ENCODE measurements around the gene C3orf70.
"Not testable (repeated sequence)": the region's sequence is repeated elsewhere in the genome, so short reads cannot be mapped to it uniquely, and the experiment has no call there.

Gene C3orf70

DNA sequence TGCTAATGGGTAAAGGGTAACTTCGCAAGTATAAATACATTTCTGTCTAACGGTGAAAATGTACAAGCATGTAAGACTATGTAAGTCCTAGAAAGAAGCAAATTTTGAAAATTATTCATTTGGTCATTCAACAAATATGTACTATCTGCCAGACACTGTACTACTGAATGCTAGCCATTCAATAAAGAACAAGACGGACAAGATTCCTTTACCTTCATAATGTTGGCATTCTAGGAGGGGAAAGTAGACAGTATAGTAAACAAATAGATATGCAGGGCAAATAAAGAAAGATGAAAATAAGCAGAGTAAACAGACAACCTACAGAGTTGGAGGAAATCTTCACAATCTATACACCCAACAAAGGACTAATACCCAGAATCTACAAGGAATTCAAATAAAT lies 32.7 kb downstream of the C3orf70 start:
- H3K27ac ChIP-seq (ENCODE audit: low read depth, low read length), result no peak overlapping the region
- no peaks in the 10 kb centered on the region for H3K4me1 ChIP-seq (ENCODE audit: control insufficient read depth in 1 of 2, insufficient read depth in 2 of 2, low read length in 2 of 2)
- no peaks in the 10 kb centered on the region for H3K9me3 ChIP-seq (ENCODE audit: control insufficient read depth in 1 of 2, low read length in 2 of 2)
- H3K4me3 ChIP-seq (ENCODE audit: low read depth in 1 of 2, low read length in 2 of 2), result no peak overlapping the region
- H3K36me3 ChIP-seq (ENCODE audit: control insufficient read depth in 1 of 2, insufficient read depth in 2 of 2, low read length in 2 of 2), result no peaks in the 10 kb centered on the region
- H3K9ac ChIP-seq (ENCODE audit: low read depth in 1 of 2, low read length in 2 of 2), result no peak overlapping the region
- no peaks in the 10 kb centered on the region for H3K27me3 ChIP-seq (ENCODE audit: control insufficient read depth in 1 of 2, insufficient read depth in 2 of 2, low read length in 2 of 2)

DNA sequence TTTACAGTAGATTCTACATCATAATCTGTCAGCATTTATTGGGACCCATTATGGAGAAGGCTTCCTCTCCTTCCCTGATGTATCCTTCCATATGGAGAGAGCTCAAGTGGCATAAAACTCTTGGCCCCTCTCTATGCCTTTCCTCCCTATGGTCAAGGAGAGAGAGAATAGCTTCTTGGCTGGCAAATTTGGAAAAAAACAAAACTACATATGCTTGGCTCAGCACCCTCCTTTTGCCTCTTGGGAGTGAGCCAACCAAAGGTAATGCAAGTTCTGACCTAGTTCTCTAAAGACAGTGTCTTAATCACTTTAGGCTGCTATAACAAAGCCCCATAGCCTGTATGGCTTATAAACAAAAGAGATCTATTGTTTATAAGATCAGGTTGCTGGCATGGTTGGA lies 37.5 kb downstream of the C3orf70 start:
- H3K27me3 ChIP-seq (ENCODE audit: control insufficient read depth in 1 of 2, insufficient read depth in 2 of 2, low read length in 2 of 2), result no peaks in the 10 kb centered on the region

DNA sequence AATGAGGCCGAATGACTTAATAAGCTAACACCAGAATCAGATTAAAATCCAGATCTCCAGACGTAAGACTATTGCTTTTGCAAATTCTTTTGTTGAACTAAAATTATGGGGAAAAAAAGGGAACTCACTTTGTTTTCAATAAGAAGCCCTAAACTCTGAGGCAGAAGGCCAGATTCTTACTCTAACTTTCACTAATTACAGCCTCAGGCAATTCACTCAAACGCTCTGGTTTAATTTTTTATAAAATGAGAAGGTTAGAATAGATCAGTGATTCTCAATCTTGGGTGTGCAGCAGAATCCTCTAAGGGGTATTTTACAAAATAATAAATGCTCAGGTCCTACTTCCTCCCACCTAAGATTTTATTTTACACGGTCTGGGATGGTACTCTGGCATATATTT lies 38.1 kb downstream of the C3orf70 start:
- Histone ChIP-seq H3K27me3 (ENCODE audit: control insufficient read depth in 1 of 2, insufficient read depth in 2 of 2, low read length in 2 of 2) (no peaks in the 10 kb centered on the region), H3K9me3 (ENCODE audit: control insufficient read depth in 1 of 2, low read length in 2 of 2) (no peaks in the 10 kb centered on the region), H3K4me1 (ENCODE audit: control insufficient read depth in 1 of 2, insufficient read depth in 2 of 2, low read length in 2 of 2) (no peaks in the 10 kb centered on the region), H3K27ac (ENCODE audit: low read depth, low read length) (no peak overlapping the region), H3K36me3 (ENCODE audit: control insufficient read depth in 1 of 2, insufficient read depth in 2 of 2, low read length in 2 of 2) (no peaks in the 10 kb centered on the region), H3K9ac (ENCODE audit: low read depth in 1 of 2, low read length in 2 of 2) (no peak overlapping the region), H3K4me3 (ENCODE audit: low read depth in 1 of 2, low read length in 2 of 2) (no peak overlapping the region)

More for the DNA sequence above, 37.5 kb downstream of the C3orf70 start:
- Histone ChIP-seq H3K4me1 (ENCODE audit: control insufficient read depth in 1 of 2, insufficient read depth in 2 of 2, low read length in 2 of 2) (no peaks in the 10 kb centered on the region), H3K4me3 (ENCODE audit: low read depth in 1 of 2, low read length in 2 of 2) (no peak overlapping the region), H3K9ac (ENCODE audit: low read depth in 1 of 2, low read length in 2 of 2) (no peak overlapping the region), H3K9me3 (ENCODE audit: control insufficient read depth in 1 of 2, low read length in 2 of 2) (no peaks in the 10 kb centered on the region), H3K27ac (ENCODE audit: low read depth, low read length) (no peak overlapping the region), H3K36me3 (ENCODE audit: control insufficient read depth in 1 of 2, insufficient read depth in 2 of 2, low read length in 2 of 2) (no peaks in the 10 kb centered on the region)

DNA sequence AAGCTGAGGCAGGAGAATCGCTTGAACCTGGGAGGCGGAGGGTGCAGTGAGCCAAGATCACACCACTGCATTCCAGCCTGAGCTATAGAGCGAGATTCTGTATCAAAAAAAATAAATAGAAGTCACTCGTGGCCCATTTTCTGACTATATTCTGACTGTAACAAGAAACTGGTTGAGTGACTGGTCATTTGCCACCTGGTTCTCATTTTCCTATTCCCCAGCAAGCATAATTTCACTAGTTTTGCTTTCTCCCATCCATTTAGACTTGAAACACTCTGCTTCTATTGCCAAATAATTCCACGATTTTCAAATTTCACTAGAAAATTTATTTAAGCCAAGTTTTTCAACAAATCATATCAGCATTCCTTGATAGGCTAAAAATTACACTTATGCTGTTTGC lies 40.7 kb downstream of the C3orf70 start:
- Histone ChIP-seq H3K27ac (ENCODE audit: low read depth, low read length) (no peak overlapping the region), H3K4me3 (ENCODE audit: low read depth in 1 of 2, low read length in 2 of 2) (no peak overlapping the region), H3K4me1 (ENCODE audit: control insufficient read depth in 1 of 2, insufficient read depth in 2 of 2, low read length in 2 of 2) (no peaks in the 10 kb centered on the region), H3K27me3 (ENCODE audit: control insufficient read depth in 1 of 2, insufficient read depth in 2 of 2, low read length in 2 of 2) (no peaks in the 10 kb centered on the region), H3K9me3 (ENCODE audit: control insufficient read depth in 1 of 2, low read length in 2 of 2) (no peaks in the 10 kb centered on the region), H3K9ac (ENCODE audit: low read depth in 1 of 2, low read length in 2 of 2) (no peak overlapping the region), H3K36me3 (ENCODE audit: control insufficient read depth in 1 of 2, insufficient read depth in 2 of 2, low read length in 2 of 2) (no peaks in the 10 kb centered on the region)

DNA sequence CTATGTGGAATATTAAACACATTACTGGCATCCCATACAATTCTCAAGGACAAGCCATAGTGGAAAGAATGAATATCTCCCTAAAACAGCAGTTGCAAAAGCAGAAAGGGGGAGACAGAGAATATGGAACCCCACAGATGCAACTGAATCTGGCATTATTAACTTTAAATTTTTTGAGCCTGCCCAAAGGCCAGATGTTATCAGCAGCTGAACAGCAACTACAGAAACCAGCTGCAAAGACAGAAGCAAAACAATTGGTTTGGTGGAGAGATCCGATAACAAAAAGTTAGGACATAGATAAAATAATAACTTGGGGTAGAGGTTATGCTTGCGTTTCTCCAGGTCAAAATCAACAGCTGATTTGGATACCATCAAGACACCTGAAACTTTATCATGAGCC lies 43.8 kb downstream of the C3orf70 start:
- peaks cover 0 to 11% of the 10 kb centered on the region in 2 donors for H3K9me3 ChIP-seq (ENCODE audit: control insufficient read depth in 1 of 2, low read length in 2 of 2)
- not testable (repeated sequence) for H3K36me3 ChIP-seq (ENCODE audit: control insufficient read depth in 1 of 2, insufficient read depth in 2 of 2, low read length in 2 of 2); H3K4me1 ChIP-seq (ENCODE audit: control insufficient read depth in 1 of 2, insufficient read depth in 2 of 2, low read length in 2 of 2); H3K4me3 ChIP-seq (ENCODE audit: low read depth in 1 of 2, low read length in 2 of 2); H3K9ac ChIP-seq (ENCODE audit: low read depth in 1 of 2, low read length in 2 of 2); H3K27me3 ChIP-seq (ENCODE audit: control insufficient read depth in 1 of 2, insufficient read depth in 2 of 2, low read length in 2 of 2); H3K27ac ChIP-seq (ENCODE audit: low read depth, low read length)

DNA sequence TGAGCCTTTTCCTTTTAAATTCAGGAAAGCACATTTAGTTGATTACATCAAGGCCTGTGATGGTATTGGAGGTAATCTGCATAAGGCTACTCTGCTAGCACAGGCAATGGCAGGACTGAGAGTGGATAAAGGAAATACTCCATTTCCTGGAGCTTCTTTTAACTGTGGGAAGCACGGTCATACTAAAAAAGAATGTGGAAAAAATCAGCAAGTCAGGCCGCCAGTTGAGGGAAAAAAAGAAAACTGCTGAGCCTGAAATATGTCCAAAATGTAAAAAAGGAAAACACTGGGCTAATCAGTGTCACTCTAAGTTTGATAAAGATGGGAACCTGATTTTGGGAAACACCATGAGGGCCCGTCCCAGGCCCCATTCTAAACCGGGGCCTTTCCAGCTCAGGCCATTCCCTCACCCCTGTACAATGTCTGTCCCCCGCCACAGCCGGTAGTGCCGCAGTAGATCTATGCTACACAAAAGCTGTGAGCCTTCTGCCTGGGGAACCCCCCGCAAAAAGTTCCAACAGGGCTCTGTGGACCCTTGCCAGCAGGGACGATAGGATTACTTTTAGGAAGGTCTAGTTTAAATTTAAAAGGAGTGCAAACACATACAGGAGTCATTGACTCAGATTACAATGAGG lies 46.5 kb downstream of the C3orf70 start:
- not testable (repeated sequence) for H3K27me3 ChIP-seq (ENCODE audit: control insufficient read depth in 1 of 2, insufficient read depth in 2 of 2, low read length in 2 of 2); H3K36me3 ChIP-seq (ENCODE audit: control insufficient read depth in 1 of 2, insufficient read depth in 2 of 2, low read length in 2 of 2); H3K4me1 ChIP-seq (ENCODE audit: control insufficient read depth in 1 of 2, insufficient read depth in 2 of 2, low read length in 2 of 2); H3K9ac ChIP-seq (ENCODE audit: low read depth in 1 of 2, low read length in 2 of 2); H3K27ac ChIP-seq (ENCODE audit: low read depth, low read length); H3K4me3 ChIP-seq (ENCODE audit: low read depth in 1 of 2, low read length in 2 of 2)
- peaks cover 0 to 11% of the 10 kb centered on the region in 2 donors for H3K9me3 ChIP-seq (ENCODE audit: control insufficient read depth in 1 of 2, low read length in 2 of 2)

DNA sequence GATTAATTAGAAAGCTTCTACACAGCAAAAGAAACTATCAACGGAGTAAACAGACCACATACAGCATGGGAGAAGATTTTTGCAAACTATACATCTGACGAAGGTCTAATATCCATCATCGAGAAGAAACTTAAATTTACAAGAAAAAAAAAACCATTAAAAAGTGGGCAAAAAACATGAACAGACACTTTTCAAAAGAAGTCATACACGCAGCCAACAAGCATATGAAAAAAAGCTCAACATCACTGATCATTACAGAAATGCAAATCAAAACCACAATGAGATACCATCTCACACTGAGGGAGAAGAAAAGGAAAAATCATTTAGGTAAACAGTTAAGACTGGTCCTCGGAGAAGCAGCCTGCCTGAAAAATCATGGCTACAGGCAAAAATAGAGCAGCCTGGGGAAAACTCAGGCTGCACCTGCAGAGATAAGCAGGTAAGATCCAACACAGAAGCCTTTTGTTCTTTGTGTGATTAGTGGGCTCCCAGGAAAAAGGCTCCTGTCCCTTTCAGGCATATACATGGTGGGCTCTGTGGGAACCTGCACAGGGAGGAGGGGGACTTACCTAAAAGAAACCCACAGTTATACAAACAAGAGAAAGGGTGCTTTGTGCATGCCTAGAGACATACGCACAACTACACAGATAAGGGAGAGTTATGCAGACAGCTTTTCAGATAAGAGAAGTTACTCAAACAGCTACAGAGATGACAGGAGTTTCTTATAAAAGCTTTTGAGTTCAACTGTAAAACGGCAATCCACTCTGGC lies 49.3 kb downstream of the C3orf70 start:
- Histone ChIP-seq H3K4me1 (ENCODE audit: control insufficient read depth in 1 of 2, insufficient read depth in 2 of 2, low read length in 2 of 2) (no peaks in the 10 kb centered on the region), H3K27ac (ENCODE audit: low read depth, low read length) (no peak overlapping the region), H3K4me3 (ENCODE audit: low read depth in 1 of 2, low read length in 2 of 2) (no peak overlapping the region), H3K36me3 (ENCODE audit: control insufficient read depth in 1 of 2, insufficient read depth in 2 of 2, low read length in 2 of 2) (no peaks in the 10 kb centered on the region), H3K9ac (ENCODE audit: low read depth in 1 of 2, low read length in 2 of 2) (no peak overlapping the region), H3K9me3 (ENCODE audit: control insufficient read depth in 1 of 2, low read length in 2 of 2) (peaks cover 0 to 11% of the 10 kb centered on the region in 2 donors), H3K27me3 (ENCODE audit: control insufficient read depth in 1 of 2, insufficient read depth in 2 of 2, low read length in 2 of 2) (no peaks in the 10 kb centered on the region)

DNA sequence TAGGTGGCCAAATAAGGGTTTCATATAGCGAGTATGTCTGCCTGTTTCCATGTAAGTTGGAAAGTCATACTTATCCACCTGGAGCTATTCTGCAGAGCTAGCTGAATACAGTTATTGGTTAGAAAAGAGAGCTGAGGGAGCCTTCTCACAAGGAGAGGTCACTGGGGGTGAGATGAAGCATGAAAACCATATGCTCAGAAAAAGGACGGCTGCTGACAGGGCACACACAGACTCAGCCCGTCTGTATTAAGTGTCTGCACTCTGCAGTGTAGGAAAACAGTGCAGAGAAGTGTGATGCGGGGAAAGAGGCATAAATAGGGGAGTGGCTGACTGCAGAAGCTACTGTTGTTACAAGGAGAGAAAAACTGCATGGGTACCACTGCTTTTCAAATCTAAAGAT lies 58.2 kb downstream of the C3orf70 start:
- H3K4me3 ChIP-seq (ENCODE audit: low read depth in 1 of 2, low read length in 2 of 2), result no peak overlapping the region
- no peaks in the 10 kb centered on the region for H3K9me3 ChIP-seq (ENCODE audit: control insufficient read depth in 1 of 2, low read length in 2 of 2)
- no peaks in the 10 kb centered on the region for H3K4me1 ChIP-seq (ENCODE audit: control insufficient read depth in 1 of 2, insufficient read depth in 2 of 2, low read length in 2 of 2)
- no peak overlapping the region for H3K27ac ChIP-seq (ENCODE audit: low read depth, low read length)
- no peak overlapping the region for H3K9ac ChIP-seq (ENCODE audit: low read depth in 1 of 2, low read length in 2 of 2)
- no peaks in the 10 kb centered on the region for H3K27me3 ChIP-seq (ENCODE audit: control insufficient read depth in 1 of 2, insufficient read depth in 2 of 2, low read length in 2 of 2)
- no peaks in the 10 kb centered on the region for H3K36me3 ChIP-seq (ENCODE audit: control insufficient read depth in 1 of 2, insufficient read depth in 2 of 2, low read length in 2 of 2)

DNA sequence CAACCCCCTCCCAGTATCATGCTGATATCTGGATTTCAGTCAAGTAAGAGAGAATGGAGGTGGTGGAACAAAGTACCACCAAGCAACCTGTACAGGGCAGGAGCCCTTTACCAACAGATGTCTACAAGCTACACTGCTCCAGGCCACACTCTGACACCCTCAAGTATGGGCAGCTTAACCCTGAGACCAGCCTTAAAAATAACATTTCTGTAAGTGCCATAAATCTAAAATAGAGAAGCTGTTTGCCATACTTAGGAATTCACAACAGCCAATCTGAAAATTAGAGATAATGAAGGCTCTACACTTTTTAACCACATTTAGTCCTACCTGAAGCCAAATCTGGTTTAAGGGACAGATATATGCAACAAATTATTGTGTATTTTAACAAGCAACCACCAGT lies 59.7 kb downstream of the C3orf70 start:
- no peaks in the 10 kb centered on the region for H3K9me3 ChIP-seq (ENCODE audit: control insufficient read depth in 1 of 2, low read length in 2 of 2)
- H3K36me3 ChIP-seq (ENCODE audit: control insufficient read depth in 1 of 2, insufficient read depth in 2 of 2, low read length in 2 of 2), result no peaks in the 10 kb centered on the region
- H3K4me3 ChIP-seq (ENCODE audit: low read depth in 1 of 2, low read length in 2 of 2), result no peak overlapping the region
- H3K9ac ChIP-seq (ENCODE audit: low read depth in 1 of 2, low read length in 2 of 2), result no peak overlapping the region
- H3K27me3 ChIP-seq (ENCODE audit: control insufficient read depth in 1 of 2, insufficient read depth in 2 of 2, low read length in 2 of 2), result no peaks in the 10 kb centered on the region
- no peak overlapping the region for H3K27ac ChIP-seq (ENCODE audit: low read depth, low read length)
- no peaks in the 10 kb centered on the region for H3K4me1 ChIP-seq (ENCODE audit: control insufficient read depth in 1 of 2, insufficient read depth in 2 of 2, low read length in 2 of 2)

DNA sequence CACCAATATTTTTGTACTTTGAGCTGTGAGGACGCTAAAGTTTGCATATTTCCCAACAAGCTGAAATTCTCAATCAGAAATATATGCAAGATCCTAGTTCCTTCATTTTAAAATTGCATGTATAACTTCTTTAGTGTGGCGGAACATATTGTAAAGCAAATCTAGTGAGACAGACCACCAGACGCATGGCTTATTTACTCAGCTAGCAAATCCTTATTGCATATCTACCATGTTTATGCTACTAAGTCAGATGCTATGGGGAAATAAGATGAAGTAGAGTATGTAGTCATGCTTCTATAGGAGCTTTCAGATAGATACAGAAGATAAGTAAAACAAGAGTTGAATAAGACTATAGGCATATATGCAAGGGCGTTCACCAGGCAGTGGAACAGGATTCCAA lies 62.0 kb downstream of the C3orf70 start:
- no peaks in the 10 kb centered on the region for H3K4me1 ChIP-seq (ENCODE audit: control insufficient read depth in 1 of 2, insufficient read depth in 2 of 2, low read length in 2 of 2)
- no peak overlapping the region for H3K27ac ChIP-seq (ENCODE audit: low read depth, low read length)
- H3K9me3 ChIP-seq (ENCODE audit: control insufficient read depth in 1 of 2, low read length in 2 of 2), result no peaks in the 10 kb centered on the region
- no peaks in the 10 kb centered on the region for H3K27me3 ChIP-seq (ENCODE audit: control insufficient read depth in 1 of 2, insufficient read depth in 2 of 2, low read length in 2 of 2)
- H3K36me3 ChIP-seq (ENCODE audit: control insufficient read depth in 1 of 2, insufficient read depth in 2 of 2, low read length in 2 of 2), result no peaks in the 10 kb centered on the region
- H3K9ac ChIP-seq (ENCODE audit: low read depth in 1 of 2, low read length in 2 of 2), result no peak overlapping the region
- H3K4me3 ChIP-seq (ENCODE audit: low read depth in 1 of 2, low read length in 2 of 2), result no peak overlapping the region

All from duodenal mucosa (tissue), 2 donors.